Measurements from ENCODE around the gene DAGLA. TPM values are rescaled to one million over a fixed set of nuclear protein-coding genes. Genes with fewer than 3 reads are reported as not detected.

DAGLA gene
- total RNA-seq, 1 experiment from 2014 or later: 10.1 TPM

DNA sequence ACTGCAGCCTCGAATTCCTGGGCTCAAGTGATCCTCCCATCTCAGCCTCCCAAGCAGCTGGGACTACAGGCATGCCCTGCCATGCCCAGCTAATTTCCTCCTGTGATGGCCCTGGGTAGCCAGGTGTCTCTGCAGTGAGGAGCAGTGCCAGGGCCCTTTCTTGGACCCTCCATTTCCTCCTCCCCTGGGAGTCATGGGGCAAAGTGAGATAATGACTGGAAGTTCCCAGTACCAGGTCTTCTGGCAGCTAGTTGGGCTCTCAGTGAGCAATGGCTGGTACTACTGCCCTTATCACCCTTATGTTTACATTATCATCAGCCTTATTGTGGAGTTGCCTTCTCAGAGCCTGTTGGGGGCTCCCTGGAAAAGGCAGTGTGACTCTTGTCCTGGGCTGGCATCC lies 17.6 kb downstream of the DAGLA start:
- Histone ChIP-seq H4K20me1 (ENCODE audit: insufficient read depth) (no peaks in the 10 kb centered on the region), H3K79me2 (ENCODE audit: low read depth) (peaks cover 16% of the 10 kb centered on the region), H2AFZ (no peak overlapping the region), H3K27me3 (ENCODE audit: insufficient read depth, low read depth) (no peaks in the 10 kb centered on the region), H3K27ac (peak overlapping the region; percentile 96), H3K4me1 (replicated peaks; ENCODE audit: insufficient read depth) (peaks cover 87% of the 10 kb centered on the region), H3K36me3 (ENCODE audit: low read depth) (no peaks in the 10 kb centered on the region), H3K4me3 (no peak overlapping the region), H3K9me2 (ENCODE audit: insufficient read depth) (no peaks in the 10 kb centered on the region), H3K4me2 (peak overlapping the region; percentile 69), H3K9me3 (ENCODE audit: insufficient read depth, low read depth) (no peaks in the 10 kb centered on the region), H3F3A (ENCODE audit: insufficient read depth, low read depth) (peaks cover 59% of the 10 kb centered on the region)
- BruUV-seq (replicated peaks): TSS peak; percentile 41
- intact Hi-C loops (cut with micrococcal nuclease; ENCODE audit: unreplicated experiment): loop anchor here (1.0 to 10.0 kb wide), 4 partner anchors 17 to 347 kb away; partner anchors contain the start of gene DAGLA
- POLR2A ChIA-PET (ENCODE audit: unreplicated experiment): no interaction called here
- no peak for DNase-seq
- CTCF ChIA-PET: interaction anchor here (0.7 to 1.5 kb wide), 2 partner anchors 31 to 32 kb away, joined by 4 read pairs; no protein-coding TSS in a partner anchor
- TF ChIP-seq EZH2 (IDR thresholded peaks at IDR 0.05; ENCODE audit: low read depth): no peak

- H3K9me2 ChIP-seq (ENCODE audit: insufficient read depth): no peaks in the 10 kb centered on the region
- no peaks in the 10 kb centered on the region for H3K27me3 ChIP-seq (ENCODE audit: insufficient read depth, low read depth)
- no peak overlapping the region for H2AFZ ChIP-seq
- peaks cover 59% of the 10 kb centered on the region for H3F3A ChIP-seq (ENCODE audit: insufficient read depth, low read depth)
- no peaks in the 10 kb centered on the region for H3K9me3 ChIP-seq (ENCODE audit: insufficient read depth, low read depth)
- ChIA-PET POLR2A (ENCODE audit: unreplicated experiment) (no interaction called here), CTCF (interaction anchor here (0.6 to 1.5 kb wide), 3 partner anchors 17 to 388 kb away, joined by 3 to 5 read pairs (median 4); no protein-coding TSS in a partner anchor)
- BruUV-seq (replicated peaks): no TSS peak
- peak overlapping the region; percentile 69 for H3K4me2 ChIP-seq
- no peaks in the 10 kb centered on the region for H3K36me3 ChIP-seq (ENCODE audit: low read depth)
- H3K79me2 ChIP-seq (ENCODE audit: low read depth): peaks cover 15% of the 10 kb centered on the region
- intact Hi-C loops (cut with micrococcal nuclease; ENCODE audit: unreplicated experiment): loop anchor here (5.0 to 10.0 kb wide), 2 partner anchors 274 to 346 kb away; no protein-coding TSS in a partner anchor
- peak overlapping the region; percentile 96 for H3K27ac ChIP-seq
- H3K4me1 ChIP-seq (replicated peaks; ENCODE audit: insufficient read depth): peaks cover 86% of the 10 kb centered on the region
- TF ChIP-seq CTCF (conservative IDR thresholded peaks at IDR 0.05): no peak
- no peak for DNase-seq
- H3K4me3 ChIP-seq: no peak overlapping the region
- no peaks in the 10 kb centered on the region for H4K20me1 ChIP-seq (ENCODE audit: insufficient read depth)
Observed at GRCh38 chr11:61698173-61698948, 18.2 kb downstream of the DAGLA start.

DNA sequence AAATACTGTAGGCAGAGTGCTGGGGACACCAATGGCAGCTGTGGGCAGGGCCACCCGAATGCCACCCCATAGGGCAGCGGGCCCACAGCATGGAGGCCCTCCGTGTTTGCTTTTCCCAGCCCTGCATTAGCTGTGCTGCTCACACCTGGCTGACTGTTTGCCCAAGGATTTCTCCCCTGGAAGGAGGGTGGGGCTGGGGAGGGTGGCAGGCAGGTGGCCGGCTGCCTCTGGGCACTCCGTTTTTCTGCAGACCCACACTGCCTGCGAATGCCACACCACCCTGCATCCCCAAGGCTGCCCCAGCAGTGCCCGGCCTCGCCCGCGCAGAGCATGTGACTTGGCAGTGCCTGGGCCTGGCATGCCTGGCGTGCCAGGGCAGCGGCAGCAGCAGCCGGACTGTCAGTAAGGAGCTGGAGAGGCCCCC lies 19.6 kb downstream of the DAGLA start:
- H3K27me3 ChIP-seq (ENCODE audit: insufficient read depth, low read depth): no peaks in the 10 kb centered on the region
- H3K4me1 ChIP-seq (replicated peaks; ENCODE audit: insufficient read depth): peaks cover 73% of the 10 kb centered on the region
- H3K4me3 ChIP-seq: peak overlapping the region; percentile 16; the same call in 1 of the 2 replicates
- H2AFZ ChIP-seq: no peak overlapping the region
- H3K4me2 ChIP-seq: peak overlapping the region; percentile 69
- H3K9me3 ChIP-seq (ENCODE audit: insufficient read depth, low read depth): no peaks in the 10 kb centered on the region
- H4K20me1 ChIP-seq (ENCODE audit: insufficient read depth): no peaks in the 10 kb centered on the region
- ChIA-PET CTCF (interaction anchor here (0.6 to 1.5 kb wide), 3 partner anchors 18 to 29 kb away, joined by 3 read pairs; no protein-coding TSS in a partner anchor), POLR2A (ENCODE audit: unreplicated experiment) (interaction anchor here (0.5 to 0.9 kb wide), 7 partner anchors 21 to 899 kb away, joined by 3 to 17 read pairs (median 7); no protein-coding TSS in a partner anchor)
- H3K79me2 ChIP-seq (ENCODE audit: low read depth): peaks cover 11% of the 10 kb centered on the region
- TF ChIP-seq EZH2 (IDR thresholded peaks at IDR 0.05; ENCODE audit: low read depth): no peak
- TF ChIP-seq CTCF (conservative IDR thresholded peaks at IDR 0.05): no peak
- intact Hi-C loops (cut with micrococcal nuclease; ENCODE audit: unreplicated experiment): loop anchor here (5.0 to 10.0 kb wide), 2 partner anchors 273 to 345 kb away; no protein-coding TSS in a partner anchor
- peak overlapping the region; percentile 96 for H3K27ac ChIP-seq
- BruUV-seq (replicated peaks): no TSS peak
- no peaks in the 10 kb centered on the region for H3K9me2 ChIP-seq (ENCODE audit: insufficient read depth)
- no peaks in the 10 kb centered on the region for H3K36me3 ChIP-seq (ENCODE audit: low read depth)
- DNase-seq: peak; percentile 91 to 93
- H3F3A ChIP-seq (ENCODE audit: insufficient read depth, low read depth): peaks cover 53% of the 10 kb centered on the region

Data from PC-9 (cell line).